Activated CD4-positive, alpha-beta T cell treated with anti-CD3 and anti-CD28 coated beads, Interleukin-10, Interleukin-2, amounts not matched to agents 100 ng/mL and 50 ng/mL, durations not matched to agents 16 hours and 8 hours (primary cell): ENCODE measurements around the gene HMX1.

Source experiments
- DNase-seq: peaks from one replicate; pipeline ENCODE4 v3.0.0-alpha.2; 2020

HMX1 gene

GRCh38 chr4:8817096-8817812 lies 54.4 kb downstream of the HMX1 start:
- no peak for DNase-seq
